ENCODE data around the gene SLC4A7. TPM values are rescaled to one million over a fixed set of nuclear protein-coding genes. Genes with fewer than 3 reads are reported as not detected.
A peak's percentile ranks its signal among the peaks of the same experiment; 100 is the strongest.
"Not testable (repeated sequence)": the region's sequence is repeated elsewhere in the genome, so short reads cannot be mapped to it uniquely, and the experiment has no call there.

The SLC4A7 gene
- total RNA-seq: 13.1 TPM
- long read RNA-seq, partial matches to known transcripts: 3 of 3 reads
- long read RNA-seq, other reads (novel, unspliced or antisense): 0 of 3 reads

DNA sequence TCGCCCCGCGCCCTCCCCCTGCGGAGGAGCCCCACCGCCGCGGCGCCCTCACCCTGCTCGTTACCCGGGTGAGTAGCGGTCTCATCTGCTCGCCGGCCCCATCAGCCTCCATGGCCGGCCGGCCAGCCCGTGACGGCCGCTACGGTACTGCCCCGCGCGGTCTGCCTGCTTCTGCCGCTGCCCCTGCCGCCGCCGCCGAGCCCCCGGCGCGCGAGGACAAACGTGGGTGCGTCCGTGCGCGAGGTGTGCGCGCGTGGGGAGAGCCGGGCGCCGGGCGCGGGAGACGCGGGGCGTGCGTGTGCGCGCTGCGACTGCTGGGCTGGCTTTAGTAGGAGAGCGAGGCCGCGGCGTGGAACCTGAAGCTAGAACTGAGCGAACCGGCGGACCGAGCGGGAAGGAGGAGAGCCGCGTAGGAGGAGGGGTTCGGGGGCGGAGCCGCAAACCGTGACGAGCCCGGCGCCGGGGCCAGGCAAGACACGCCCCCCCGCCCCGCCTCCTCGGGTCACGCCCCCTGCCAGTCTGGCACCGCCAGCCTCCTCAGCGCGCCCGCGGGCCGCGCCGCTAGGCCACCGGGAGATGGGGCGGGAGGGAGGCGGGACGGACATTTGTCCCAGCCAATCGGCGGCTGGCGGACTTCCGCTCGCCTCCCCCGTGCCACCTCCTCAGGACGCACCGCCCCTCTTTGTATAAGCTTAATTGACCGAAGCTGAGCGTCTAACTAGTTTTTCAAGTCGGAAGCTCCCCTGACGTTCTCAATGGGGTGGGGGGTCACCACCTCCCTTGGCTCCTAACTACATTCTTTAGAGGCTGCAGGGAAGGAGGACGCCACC lies at the start of gene SLC4A7:
Gene SLC4A7, minus strand, starts transcription at position 370 of the 830 bp plus-strand sequence. Its CDS starts 258 bp downstream, at position 112.
- intact Hi-C loops (cut with DNase I): loop anchor here (5.0 kb wide), 1 partner anchor 162 kb away; no protein-coding TSS in a partner anchor
- ATAC-seq (peak; percentile 97), DNase-seq (ENCODE audit: missing footprints) (peak; percentile 99)

GRCh38 chr3:27533261-27533607 lies 49.0 kb upstream of the SLC4A7 start:
- DNase-seq (ENCODE audit: missing footprints): no peak
- intact Hi-C loops (cut with DNase I): no loop called here
- no peak for ATAC-seq

GRCh38 chr3:27532426-27533260 lies 48.5 kb upstream of the SLC4A7 start:
- DNase-seq (ENCODE audit: missing footprints) (no peak), ATAC-seq (no peak)
- intact Hi-C loops (cut with DNase I): no loop called here

GRCh38 chr3:27531193-27531751 lies 47.1 kb upstream of the SLC4A7 start:
- DNase-seq (ENCODE audit: missing footprints); intact Hi-C loops (cut with DNase I); ATAC-seq: not testable (repeated sequence)

- DNase-seq (ENCODE audit: missing footprints) (no peak), ATAC-seq (no peak)
Observed at GRCh38 chr3:27528791-27529190, 44.6 kb upstream of the SLC4A7 start.

DNA sequence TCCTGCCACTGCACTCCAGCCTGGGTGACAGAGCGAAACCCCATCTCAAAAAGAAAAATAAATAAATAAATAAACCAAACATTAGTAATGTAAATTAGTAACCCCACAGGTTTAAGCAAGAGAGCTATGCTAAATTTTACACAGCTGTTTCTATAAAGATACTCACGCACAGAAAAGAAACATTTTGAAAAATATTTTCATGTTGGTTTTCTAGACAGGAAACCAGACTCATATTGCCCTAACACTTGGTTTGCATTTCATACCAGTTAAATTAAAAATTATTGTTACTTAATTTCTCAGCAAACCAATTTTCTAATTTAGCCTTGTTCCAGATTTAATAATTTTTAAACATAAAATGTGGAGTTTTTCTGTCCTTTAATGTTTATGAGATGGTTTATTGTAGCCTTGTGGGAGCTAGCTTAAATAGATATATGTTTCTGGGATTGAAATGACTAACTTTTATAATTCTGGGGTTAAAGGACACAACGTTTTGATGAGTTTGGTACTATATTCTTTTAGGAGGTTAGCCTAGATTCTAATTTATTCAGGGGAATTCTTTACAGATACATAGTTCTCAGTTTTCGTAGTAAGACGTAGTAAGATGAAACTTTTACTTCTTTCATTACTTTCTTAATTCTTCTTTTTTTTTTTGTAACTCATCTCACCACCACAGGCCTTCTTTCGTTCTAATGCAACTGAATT lies 42.6 kb upstream of the SLC4A7 start:
- ATAC-seq (no peak), DNase-seq (ENCODE audit: missing footprints) (no peak)
- intact Hi-C loops (cut with DNase I): loop anchor here (10.0 kb wide), 1 partner anchor 68 kb away; no protein-coding TSS in a partner anchor

More at GRCh38 chr3:27528791-27529190, 44.6 kb upstream of the SLC4A7 start:
- intact Hi-C loops (cut with DNase I): loop anchor here (10.0 kb wide), 1 partner anchor 66 kb away; no protein-coding TSS in a partner anchor

- ATAC-seq (no peak), DNase-seq (ENCODE audit: missing footprints) (no peak)
- intact Hi-C loops (cut with DNase I): loop anchor here (10.0 kb wide), 1 partner anchor 73 kb away; no protein-coding TSS in a partner anchor
Observed at GRCh38 chr3:27521872-27522265, 37.7 kb upstream of the SLC4A7 start.

DNA sequence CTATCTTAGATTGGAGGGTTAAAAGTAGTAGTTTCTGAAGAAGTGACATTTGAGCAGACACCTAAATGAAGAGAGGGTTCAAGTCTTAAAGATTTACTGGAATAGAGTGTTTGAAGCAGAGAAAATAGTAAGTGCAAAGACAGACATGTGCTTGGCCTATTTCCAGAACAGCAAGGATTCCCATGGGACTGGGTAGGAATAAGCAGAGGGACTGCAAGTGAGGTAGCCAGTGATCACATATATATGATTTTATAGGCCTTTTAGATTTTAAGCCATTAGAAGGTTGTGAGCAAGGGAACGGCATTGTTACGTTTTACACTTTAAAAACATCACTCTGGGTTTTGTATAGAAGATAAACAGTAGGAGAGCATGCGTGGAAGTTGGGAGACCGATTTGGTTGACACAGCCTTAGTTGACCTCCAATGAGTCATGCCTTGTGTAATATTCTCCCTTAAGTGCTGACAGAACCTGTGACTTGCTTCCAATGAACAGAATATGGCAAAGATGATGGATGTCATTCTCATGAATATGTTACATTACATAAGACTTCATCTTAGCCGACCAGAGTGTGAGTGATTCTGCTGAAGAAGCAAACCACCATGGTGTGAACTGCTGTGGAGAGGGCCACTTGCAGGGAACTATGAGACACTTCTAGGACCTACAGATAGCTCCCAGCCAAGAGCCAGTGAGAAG lies 37.1 kb upstream of the SLC4A7 start:
- no peak for DNase-seq (ENCODE audit: missing footprints)
- intact Hi-C loops (cut with DNase I): loop anchor here (10.0 kb wide), 1 partner anchor 73 kb away; no protein-coding TSS in a partner anchor
- ATAC-seq: peak; percentile 89

- DNase-seq (ENCODE audit: missing footprints): no peak
- ATAC-seq: no peak
- intact Hi-C loops (cut with DNase I): no loop called here
Observed at GRCh38 chr3:27511724-27512422, 27.7 kb upstream of the SLC4A7 start.

DNA sequence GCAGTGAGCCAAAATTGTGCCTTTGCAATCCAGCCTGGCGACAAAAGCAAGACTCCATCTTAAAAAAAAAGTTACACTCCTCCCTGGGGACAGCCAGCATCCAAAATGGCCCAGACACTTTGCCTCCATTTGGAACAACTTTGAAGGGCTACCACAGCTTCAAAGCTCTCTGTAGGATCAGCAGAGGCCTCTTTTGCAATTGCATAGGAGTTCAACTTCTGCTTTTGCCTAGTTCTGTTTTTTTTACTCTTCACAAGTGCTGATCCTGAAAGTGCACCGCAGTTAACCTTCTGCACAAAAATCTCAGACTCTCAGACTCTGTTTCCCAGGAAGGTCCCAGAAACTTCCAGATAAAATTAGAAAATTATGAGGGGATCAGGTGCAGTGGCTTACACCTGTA lies 25.2 kb upstream of the SLC4A7 start:
- intact Hi-C loops (cut with DNase I): no loop called here
- no peak for ATAC-seq
- DNase-seq (ENCODE audit: missing footprints): no peak

GRCh38 chr3:27508424-27508823 lies 24.2 kb upstream of the SLC4A7 start:
- no peak for ATAC-seq
- DNase-seq (ENCODE audit: missing footprints): no peak
- intact Hi-C loops (cut with DNase I): no loop called here

DNA sequence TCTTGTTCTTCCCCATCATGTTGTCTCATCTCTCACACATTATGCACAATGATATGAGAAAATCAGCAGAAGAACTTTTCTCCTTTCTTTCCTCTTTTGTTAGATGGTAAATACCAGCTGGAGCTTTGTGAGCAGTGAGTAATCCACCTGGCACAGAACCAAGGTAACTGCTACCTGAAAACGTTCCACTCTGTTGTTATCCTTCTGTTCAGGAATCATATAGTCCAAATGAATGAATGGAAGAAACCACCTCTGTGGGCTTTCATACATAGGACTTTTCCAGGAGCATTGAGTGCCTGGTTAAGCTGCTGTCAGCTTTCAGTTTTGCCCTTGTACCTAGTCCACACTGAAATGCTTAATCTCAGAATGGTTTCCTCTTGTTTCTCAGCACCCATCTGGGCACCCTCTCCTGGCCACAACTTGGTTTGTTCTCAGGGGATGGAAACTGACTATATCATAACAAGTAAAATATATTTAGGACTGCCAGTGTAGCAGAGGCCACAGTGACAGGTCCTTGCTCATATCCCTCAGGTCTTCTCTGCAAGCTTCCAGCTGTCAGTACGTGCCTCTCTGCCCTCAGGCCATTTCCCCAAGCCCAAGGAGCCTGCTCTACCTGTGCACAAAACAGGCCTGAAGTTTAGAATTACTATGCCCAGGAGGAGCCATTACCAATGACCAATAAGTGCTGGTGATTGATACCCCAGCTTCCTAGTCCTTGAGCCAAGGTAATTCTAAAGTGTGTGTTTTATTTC lies 23.5 kb upstream of the SLC4A7 start:
- intact Hi-C loops (cut with DNase I): no loop called here
- DNase-seq (ENCODE audit: missing footprints): no peak
- ATAC-seq: no peak

GRCh38 chr3:27507111-27507510 lies 22.9 kb upstream of the SLC4A7 start:
- intact Hi-C loops (cut with DNase I): no loop called here
- DNase-seq (ENCODE audit: missing footprints): no peak
- no peak for ATAC-seq

DNA sequence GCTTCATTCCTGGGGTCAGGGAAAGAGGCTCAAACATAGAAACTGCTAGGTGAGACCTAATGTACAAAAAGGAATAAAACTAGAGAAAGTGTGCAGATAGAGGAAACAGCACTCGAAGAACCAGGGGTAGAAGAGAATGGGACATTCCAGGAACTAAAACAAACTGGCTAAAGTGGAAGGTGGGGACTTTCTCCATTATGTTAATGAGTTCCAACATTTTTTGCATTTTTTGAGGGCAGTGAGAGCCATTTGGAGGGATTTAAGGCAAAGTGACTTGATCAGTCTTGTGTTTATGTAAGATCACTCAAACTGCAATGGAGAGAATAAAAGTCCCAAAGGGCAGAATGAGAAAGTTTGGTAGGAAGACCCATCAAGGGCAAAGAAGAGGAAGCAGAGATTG lies 20.6 kb upstream of the SLC4A7 start:
- intact Hi-C loops (cut with DNase I): no loop called here
- DNase-seq (ENCODE audit: missing footprints): no peak
- no peak for ATAC-seq

- no peak for DNase-seq (ENCODE audit: missing footprints)
- ATAC-seq: no peak
- intact Hi-C loops (cut with DNase I): no loop called here
Observed at GRCh38 chr3:27503526-27503925, 19.3 kb upstream of the SLC4A7 start.

- intact Hi-C loops (cut with DNase I): no loop called here
- no peak for DNase-seq (ENCODE audit: missing footprints)
- no peak for ATAC-seq
Observed at GRCh38 chr3:27501759-27502158, 17.6 kb upstream of the SLC4A7 start.

GRCh38 chr3:27500986-27501385 lies 16.8 kb upstream of the SLC4A7 start:
- DNase-seq (ENCODE audit: missing footprints): no peak
- ATAC-seq: no peak
- intact Hi-C loops (cut with DNase I): no loop called here

Data from Right ventricle myocardium inferior (tissue), 1 donor.